Activated naive CD8-positive, alpha-beta T cell treated with anti-CD3 and anti-CD28 coated beads, Interleukin-2, amount 50 U/mL, for 24 hours (primary cell): ENCODE results near the gene DENND2C.

Experiments used
- ATAC-seq: fragments of 150-1000 bp; cut with Tn5 transposase; one replicate; pipeline ENCODE4 v1.10.0; 2021
- DNase-seq: peaks from one replicate; pipeline ENCODE4 v3.0.0; 2021
- H3K27ac Mint-ChIP-seq: one replicate; pipeline ENCODE4 v1.8.0; 2021; ENCODE audit warnings: mild to moderate bottlenecking, mixed read lengths
- H3K27me3 Mint-ChIP-seq: one replicate; pipeline ENCODE4 v1.8.0; 2021; ENCODE audit warnings: mixed read lengths
- H3K36me3 Mint-ChIP-seq: one replicate; pipeline ENCODE4 v1.8.0; 2021; ENCODE audit warnings: low read depth, mixed read lengths
- H3K4me1 Mint-ChIP-seq: one replicate; pipeline ENCODE4 v1.8.0; 2021; ENCODE audit warnings: mixed read lengths
- H3K4me3 Mint-ChIP-seq: one replicate; pipeline ENCODE4 v1.8.0; 2021; ENCODE audit warnings: mild to moderate bottlenecking, moderate library complexity, mixed read lengths
- H3K9me3 Mint-ChIP-seq: one replicate; pipeline ENCODE4 v1.8.0; 2021; ENCODE audit warnings: mixed read lengths

DENND2C gene

DNA sequence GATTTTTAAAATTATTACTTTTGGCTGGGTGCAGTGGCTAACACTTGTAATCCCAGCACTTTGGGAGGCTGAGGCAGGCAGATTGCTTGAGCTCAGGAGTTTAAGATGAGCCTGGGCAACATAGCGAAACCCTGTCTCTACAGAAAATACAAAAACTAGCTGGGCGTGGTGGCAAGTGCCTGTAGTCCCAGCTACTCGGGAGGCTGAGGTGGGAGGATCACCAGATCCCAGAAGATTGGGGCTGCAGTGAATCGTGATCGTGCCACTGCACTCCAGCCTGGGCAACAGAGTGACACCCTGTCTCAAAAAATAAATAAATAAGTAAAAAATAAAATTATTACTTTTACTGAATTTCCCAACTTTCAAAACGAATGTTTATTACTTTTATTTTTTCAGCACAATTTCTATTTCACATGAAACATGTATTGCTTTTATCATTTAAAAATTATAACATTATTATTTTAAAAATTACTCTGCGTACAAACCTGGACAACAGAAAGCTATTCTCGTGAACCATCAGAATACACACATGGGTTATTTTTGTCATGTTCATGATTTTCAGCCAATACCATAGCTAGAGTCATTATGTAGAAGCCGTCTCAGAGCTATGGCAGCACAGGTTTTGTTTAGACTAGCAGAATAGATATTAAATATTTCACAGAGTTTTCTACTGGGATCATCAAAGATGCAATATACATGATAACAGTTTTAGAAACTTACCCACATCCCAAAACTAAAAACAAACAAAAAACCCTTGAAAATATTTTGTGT lies 24.9 kb upstream of the DENND2C start:
- H3K27me3 Mint-ChIP-seq = peaks cover 10% of the 10 kb centered on the region

DNA sequence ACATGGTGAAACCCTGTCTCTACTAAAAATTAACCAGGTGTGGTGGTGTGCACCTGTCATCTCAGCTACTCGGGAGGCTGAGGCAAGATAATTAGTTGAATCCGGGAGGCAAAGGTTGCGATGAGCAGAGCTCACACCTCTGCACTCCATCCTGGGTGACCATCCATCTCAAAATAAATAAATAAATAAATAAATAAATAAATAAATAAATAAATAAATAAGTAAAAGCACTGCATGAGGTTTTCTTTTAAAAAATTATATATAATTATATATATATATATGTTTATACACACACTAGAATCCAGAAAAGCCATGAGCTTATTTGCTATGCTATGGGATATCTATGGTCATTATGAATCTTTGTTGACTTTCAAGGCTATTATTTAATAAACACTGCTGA lies 23.1 kb upstream of the DENND2C start:
- Mint-ChIP-seq H3K27ac (no peak overlapping the region), H3K4me3 (no peak overlapping the region), H3K9me3 (no peaks in the 10 kb centered on the region), H3K27me3 (peaks cover 13% of the 10 kb centered on the region), H3K36me3 (no peaks in the 10 kb centered on the region), H3K4me1 (no peaks in the 10 kb centered on the region)
- ATAC-seq (no peak), DNase-seq (no peak)

More for the DNA sequence above, 24.9 kb upstream of the DENND2C start:
- DNase-seq = no peak
- Mint-ChIP-seq H3K9me3 (no peaks in the 10 kb centered on the region), H3K36me3 (no peaks in the 10 kb centered on the region), H3K4me1 (no peaks in the 10 kb centered on the region), H3K27ac (no peak overlapping the region), H3K4me3 (no peak overlapping the region)
- ATAC-seq = no peak

DNA sequence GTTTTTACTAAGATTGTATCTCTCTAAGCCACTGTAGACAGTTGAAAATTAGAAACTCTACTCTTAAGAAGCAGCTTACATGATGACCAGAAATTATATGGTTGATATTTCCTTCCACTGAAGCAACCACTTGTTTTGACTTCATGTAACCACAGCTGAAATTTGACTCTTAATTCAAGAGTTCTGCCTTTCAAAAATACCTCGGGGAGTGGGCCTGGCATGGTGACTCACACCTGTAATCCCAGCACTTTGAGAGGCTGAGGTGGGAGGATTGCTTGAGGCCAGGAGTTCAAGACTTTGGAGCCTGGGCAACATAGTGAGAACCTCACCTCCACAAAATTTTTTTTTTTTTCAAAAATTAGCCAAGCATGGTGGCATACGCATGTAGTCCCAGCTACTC lies 21.2 kb upstream of the DENND2C start:
- Mint-ChIP-seq H3K27me3 (peaks cover 20% of the 10 kb centered on the region), H3K27ac (no peak overlapping the region), H3K36me3 (no peaks in the 10 kb centered on the region), H3K4me3 (no peak overlapping the region), H3K4me1 (no peaks in the 10 kb centered on the region), H3K9me3 (no peaks in the 10 kb centered on the region)
- DNase-seq (no peak), ATAC-seq (no peak)

DNA sequence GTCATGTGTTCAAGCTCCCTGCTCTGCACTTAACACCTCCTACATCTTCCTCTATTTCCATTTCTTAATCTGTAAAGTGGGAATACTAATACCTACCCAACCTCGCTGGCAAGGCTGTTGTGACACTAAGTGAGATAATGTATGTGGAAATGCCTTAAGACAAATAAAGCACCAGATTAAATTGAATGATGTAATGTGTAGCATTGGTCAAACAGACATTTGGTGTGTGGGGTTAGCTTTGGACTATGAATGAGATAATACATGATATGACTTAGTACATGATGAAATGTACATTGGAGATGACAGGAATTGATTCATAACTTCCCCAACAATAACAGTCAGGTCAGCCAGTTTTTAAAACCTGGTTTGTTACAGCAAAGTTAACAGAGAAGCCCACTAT lies 20.3 kb upstream of the DENND2C start:
- Mint-ChIP-seq H3K27ac (no peak overlapping the region), H3K4me3 (no peak overlapping the region), H3K36me3 (no peaks in the 10 kb centered on the region), H3K27me3 (peaks cover 14% of the 10 kb centered on the region), H3K9me3 (no peaks in the 10 kb centered on the region), H3K4me1 (no peaks in the 10 kb centered on the region)
- DNase-seq = no peak
- no peak for ATAC-seq

DNA sequence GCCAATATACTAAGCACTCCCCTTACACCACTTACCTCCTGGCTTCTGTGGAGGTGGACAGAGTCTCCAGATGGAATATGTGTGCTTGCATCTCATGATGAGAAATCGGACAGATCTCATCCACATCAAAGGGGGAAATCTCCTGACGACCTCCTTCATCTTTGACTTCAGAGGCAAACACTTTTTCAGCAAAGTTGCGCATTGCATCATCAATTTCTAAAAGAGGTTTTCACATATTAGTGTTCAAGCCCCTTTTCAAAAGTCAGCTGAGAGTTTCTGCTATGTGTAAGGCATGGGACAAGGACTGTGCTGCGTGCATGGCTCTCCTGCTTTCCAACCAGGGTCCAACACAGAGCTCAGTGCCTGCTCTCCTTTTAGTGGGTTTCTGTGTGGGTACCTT lies 18.7 kb upstream of the DENND2C start:
- no peak overlapping the region for H3K4me3 Mint-ChIP-seq
- ATAC-seq = no peak
- no peaks in the 10 kb centered on the region for H3K36me3 Mint-ChIP-seq
- no peak overlapping the region for H3K27ac Mint-ChIP-seq
- no peaks in the 10 kb centered on the region for H3K9me3 Mint-ChIP-seq
- peaks cover 21% of the 10 kb centered on the region for H3K27me3 Mint-ChIP-seq
- H3K4me1 Mint-ChIP-seq = no peaks in the 10 kb centered on the region
- DNase-seq = no peak

DNA sequence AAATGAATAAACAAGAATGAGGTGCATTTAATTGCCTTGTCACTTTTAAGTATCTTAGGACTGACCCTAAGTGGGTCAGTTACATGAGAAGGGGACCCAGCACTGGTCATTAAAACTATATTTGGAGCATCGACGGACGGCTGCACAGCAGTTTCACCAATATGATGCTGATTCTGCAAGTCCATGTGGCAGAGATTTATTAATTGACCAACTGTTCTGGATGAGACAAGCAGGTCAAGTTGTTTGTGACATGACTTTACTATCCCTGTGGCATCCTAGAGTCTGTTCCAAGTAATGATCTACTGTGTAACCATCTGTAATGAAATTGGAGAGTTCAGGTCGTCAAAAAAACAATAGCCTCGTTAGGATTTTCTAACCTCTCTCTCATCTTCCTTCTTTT lies 16.0 kb upstream of the DENND2C start:
- Mint-ChIP-seq H3K9me3 (no peaks in the 10 kb centered on the region), H3K4me3 (no peak overlapping the region), H3K4me1 (no peaks in the 10 kb centered on the region), H3K36me3 (no peaks in the 10 kb centered on the region), H3K27ac (no peak overlapping the region), H3K27me3 (peaks cover 25% of the 10 kb centered on the region)
- ATAC-seq (no peak), DNase-seq (no peak)

DNA sequence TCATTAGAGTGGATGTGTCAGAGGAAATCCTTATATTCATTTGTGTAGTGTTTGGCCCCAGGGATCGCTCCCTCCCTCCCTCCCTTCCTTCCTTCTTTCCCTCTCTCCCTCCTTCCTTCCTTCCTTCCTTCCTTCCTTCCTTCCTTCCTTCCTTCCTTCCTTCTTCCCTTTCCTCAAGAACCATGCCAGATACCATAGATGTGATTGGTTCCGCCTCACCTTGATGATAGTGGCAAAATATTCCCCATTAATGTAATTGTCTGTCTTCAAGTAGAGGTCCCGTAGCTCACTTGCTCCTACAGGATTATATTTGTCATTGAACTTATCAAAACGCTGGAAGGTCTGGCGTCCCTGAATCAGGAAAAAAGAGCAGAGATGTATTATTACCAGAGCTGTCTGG lies 7.8 kb upstream of the DENND2C start:
- Mint-ChIP-seq H3K36me3 (no peaks in the 10 kb centered on the region), H3K9me3 (no peaks in the 10 kb centered on the region), H3K4me3 (no peak overlapping the region), H3K27ac (no peak overlapping the region), H3K4me1 (no peaks in the 10 kb centered on the region), H3K27me3 (peaks cover 26% of the 10 kb centered on the region)
- ATAC-seq = no peak
- DNase-seq = no peak

DNA sequence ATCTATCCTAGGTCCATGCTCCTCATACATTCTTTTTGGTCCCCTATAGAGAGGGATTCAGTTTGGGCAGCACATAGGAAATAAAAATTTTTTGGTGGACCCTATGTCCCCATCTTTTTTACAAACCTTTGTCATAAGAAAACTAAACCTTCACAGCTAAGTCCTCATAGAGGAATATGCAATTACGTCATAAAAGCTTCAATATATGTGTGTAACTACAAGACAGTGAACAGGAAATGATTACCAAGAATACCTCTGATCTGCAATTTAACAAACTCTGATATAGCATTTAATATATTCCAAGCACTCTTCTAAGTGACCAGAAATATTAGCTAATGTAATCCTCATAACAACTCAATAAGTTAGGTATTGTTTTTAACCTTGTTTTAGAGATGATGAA lies 6.3 kb upstream of the DENND2C start:
- no peaks in the 10 kb centered on the region for H3K9me3 Mint-ChIP-seq
- no peak for ATAC-seq

DNA sequence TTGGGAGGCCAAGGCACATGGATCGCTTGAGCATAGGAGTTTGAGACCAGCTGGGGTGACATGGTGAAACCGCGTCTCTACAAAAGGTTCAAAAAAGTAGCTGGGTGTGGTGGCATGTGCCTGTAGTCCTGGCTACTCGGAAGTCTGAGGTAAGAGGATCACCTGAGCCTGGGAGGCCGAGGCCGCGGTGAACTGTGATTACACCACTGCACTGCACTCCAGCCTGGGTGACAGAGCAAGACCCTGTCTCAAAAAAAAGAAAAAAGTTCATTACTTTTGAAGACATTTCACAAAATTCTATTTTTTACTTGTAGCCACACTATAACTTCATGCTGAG lies 2.1 kb upstream of the DENND2C start:
- ATAC-seq = no peak

More for the DNA sequence above, 6.3 kb upstream of the DENND2C start:
- H3K36me3 Mint-ChIP-seq = no peaks in the 10 kb centered on the region
- no peak for DNase-seq
- H3K27ac Mint-ChIP-seq = no peak overlapping the region
- no peak overlapping the region for H3K4me3 Mint-ChIP-seq
- H3K27me3 Mint-ChIP-seq = peaks cover 26% of the 10 kb centered on the region
- H3K4me1 Mint-ChIP-seq = no peaks in the 10 kb centered on the region

DNA sequence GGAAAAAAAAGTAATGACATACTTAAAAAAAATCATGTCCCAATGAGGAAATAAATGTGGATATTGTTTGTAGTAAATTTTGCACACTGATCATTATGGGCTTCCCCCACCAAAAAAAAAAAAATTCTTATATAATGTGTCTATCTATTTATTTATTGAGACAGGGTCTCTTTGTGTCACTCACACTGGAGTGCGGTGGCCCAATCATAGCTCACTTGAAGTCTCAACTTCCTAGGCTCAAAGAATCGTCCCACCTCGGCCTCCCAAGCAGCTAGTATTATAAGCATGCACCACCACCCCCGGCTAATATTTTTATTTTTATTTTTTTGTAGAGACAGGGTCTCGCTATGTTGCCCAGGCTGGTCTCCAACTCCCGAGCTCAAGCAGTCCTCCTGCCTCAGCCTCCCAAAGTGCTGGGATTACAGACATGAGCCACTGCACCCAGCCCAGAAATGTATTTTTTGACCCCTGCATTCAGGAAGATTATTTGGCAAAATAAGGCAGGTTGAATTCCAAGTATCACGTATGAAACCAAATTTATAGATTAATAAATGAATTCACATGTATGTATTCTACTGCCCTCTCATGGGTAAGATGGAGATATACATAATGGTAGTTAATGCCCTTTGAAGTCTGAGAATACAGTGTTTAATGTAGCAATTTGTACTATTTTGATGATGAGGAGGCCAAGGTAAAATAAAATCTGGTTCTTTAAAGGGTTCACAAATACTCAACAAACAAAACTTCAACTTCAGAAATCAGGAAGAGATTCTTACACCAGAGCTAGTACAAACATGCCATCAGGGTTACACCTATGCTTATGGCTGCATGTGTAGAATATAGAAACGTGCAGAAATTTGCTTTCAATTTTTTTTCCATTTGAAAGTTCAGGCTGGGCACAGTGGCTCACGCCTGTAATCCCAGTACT lies 1.4 kb upstream of the DENND2C start:
- H3K4me3 Mint-ChIP-seq = peak overlapping the region; percentile 16
- no peaks in the 10 kb centered on the region for H3K9me3 Mint-ChIP-seq
- DNase-seq (no peak), ATAC-seq (no peak)
- no peak overlapping the region for H3K27ac Mint-ChIP-seq
- H3K27me3 Mint-ChIP-seq = peaks cover 7% of the 10 kb centered on the region
- H3K36me3 Mint-ChIP-seq = no peaks in the 10 kb centered on the region
- peaks cover 9% of the 10 kb centered on the region for H3K4me1 Mint-ChIP-seq

More for the DNA sequence above, 2.1 kb upstream of the DENND2C start:
- Mint-ChIP-seq H3K36me3 (no peaks in the 10 kb centered on the region), H3K9me3 (no peaks in the 10 kb centered on the region), H3K4me1 (peaks cover 9% of the 10 kb centered on the region), H3K4me3 (no peak overlapping the region), H3K27me3 (peaks cover 9% of the 10 kb centered on the region), H3K27ac (no peak overlapping the region)
- DNase-seq = no peak

DNA sequence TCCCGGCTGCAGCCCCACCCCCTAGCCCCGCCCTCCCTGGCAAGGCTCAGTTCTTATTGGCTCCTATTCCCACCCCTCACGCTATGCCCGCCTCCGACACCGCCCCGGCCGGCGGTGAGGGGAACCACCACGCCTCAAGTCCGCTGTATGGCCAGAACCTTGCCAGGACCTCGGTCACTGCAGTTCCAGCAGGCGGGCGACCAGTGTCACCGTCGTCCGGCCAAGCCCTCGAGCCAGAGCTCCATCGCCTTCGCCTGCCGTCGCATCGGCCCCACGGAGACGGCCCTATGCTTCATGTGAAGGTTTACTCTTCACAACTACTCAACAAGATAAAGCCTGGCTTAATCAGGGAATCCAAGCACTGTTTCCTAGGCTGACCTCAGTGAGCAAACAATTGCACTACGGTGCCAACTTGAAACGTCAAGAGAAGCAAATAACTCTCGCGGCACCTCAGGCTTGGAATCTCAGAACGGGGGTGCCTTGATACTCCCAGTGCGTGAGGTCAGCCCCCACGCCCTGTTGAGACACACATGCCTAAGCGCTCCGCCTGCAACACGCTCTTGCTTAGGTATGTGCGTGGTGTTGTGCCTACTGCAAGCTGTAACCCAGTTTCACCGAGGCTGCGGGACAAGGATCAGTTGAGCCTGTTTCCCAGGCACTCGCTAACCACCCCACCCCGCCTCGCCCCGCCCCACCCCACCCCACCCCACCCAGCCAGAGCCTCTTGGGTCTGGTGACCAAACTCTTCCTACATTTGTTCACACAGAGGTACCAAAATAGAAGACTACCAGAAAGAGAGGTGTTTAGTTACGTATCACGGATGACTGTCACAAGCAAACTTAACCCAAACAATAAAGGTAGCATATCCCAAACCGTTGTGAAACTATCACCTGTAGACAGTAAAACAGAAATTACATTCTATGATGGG lies 498 bp upstream of the DENND2C start:
- H3K4me1 Mint-ChIP-seq = peaks cover 9% of the 10 kb centered on the region
- H3K4me3 Mint-ChIP-seq = peak overlapping the region; percentile 81
- no peaks in the 10 kb centered on the region for H3K36me3 Mint-ChIP-seq
- ATAC-seq (peak; percentile 99), DNase-seq (peak; percentile 86)
- no peaks in the 10 kb centered on the region for H3K9me3 Mint-ChIP-seq
- H3K27ac Mint-ChIP-seq = no peak overlapping the region
- peaks cover 5% of the 10 kb centered on the region for H3K27me3 Mint-ChIP-seq

DNA sequence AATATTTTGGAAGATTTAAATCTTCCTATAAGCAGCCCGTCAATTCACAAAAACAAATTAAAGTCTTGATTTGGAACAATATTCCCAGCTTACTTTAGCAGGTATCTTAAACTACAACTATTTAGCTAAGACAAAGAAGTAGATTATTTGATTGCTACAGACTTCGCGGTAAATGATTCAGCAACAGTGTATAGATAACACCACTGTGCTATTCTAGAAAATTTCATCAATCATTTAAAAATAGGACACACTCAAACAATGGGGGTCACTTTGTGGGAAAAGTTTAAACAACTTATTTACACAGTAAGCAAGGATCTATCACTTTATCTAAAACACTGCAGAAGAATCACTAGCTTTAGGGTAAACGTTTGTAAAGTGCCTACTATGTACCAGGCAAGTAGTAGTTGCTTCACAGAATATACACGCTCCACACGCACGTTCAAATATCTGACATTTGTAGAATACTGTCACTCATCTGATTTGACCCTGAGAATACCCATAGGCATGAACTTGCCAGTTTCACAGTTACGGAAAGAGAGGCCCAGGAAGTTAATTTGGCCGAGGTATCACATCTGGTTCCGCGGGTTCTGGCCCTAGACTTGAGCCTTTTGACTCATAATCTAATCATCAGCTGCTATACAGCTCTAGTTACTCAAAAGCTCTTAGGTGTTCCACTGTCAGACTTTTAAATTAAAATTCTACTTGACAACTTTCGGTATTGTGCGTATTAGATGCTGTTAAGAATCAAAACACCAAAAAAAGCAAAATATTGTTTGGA lies 876 bp downstream of the DENND2C start:
- H3K4me3 Mint-ChIP-seq = peak overlapping the region; percentile 81
- H3K4me1 Mint-ChIP-seq = peaks cover 9% of the 10 kb centered on the region
- peaks cover 5% of the 10 kb centered on the region for H3K27me3 Mint-ChIP-seq
- H3K36me3 Mint-ChIP-seq = no peaks in the 10 kb centered on the region
- no peak for DNase-seq
- no peak overlapping the region for H3K27ac Mint-ChIP-seq
- H3K9me3 Mint-ChIP-seq = no peaks in the 10 kb centered on the region
- ATAC-seq = no peak

DNA sequence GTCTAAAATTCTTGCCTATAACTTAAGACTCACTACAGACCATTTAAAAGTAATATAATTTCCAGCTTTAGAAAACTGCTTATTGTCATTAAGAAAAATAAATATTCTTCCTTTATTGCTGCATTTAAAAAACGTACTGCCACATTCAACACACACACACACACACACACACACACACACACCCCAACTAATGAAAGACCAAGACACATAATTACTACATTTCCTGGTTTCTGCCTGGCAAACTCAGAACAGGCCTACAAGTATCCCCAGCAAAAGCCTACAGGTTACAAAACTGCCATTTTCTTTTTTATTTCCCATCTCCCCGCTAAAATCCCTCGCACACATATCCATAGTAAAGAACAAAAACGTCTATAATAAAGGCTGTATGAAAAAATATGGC lies 1.5 kb downstream of the DENND2C start:
- Mint-ChIP-seq H3K27ac (no peak overlapping the region), H3K27me3 (peaks cover 5% of the 10 kb centered on the region), H3K9me3 (no peaks in the 10 kb centered on the region), H3K4me3 (no peak overlapping the region), H3K4me1 (peaks cover 9% of the 10 kb centered on the region), H3K36me3 (no peaks in the 10 kb centered on the region)
- ATAC-seq (no peak), DNase-seq (no peak)

DNA sequence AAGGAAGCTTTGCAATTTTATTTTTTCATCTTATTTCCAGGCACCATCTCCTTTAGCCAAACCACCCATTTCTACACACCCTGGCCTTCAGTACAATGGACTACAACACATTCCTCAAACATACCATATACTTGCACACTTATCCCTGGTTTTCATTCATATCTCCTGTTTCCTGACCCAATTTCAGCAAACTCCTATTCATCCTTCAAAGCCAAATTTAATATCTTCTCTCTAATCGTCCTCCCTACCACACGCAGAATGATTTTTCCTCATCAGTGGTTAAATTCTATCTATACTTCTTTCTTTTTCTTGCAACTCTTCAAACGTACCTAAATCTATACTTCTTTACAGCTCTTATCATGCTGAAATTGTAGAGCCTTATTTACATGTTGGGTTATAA lies 2.9 kb downstream of the DENND2C start:
- no peaks in the 10 kb centered on the region for H3K36me3 Mint-ChIP-seq
- H3K4me3 Mint-ChIP-seq = no peak overlapping the region
- no peaks in the 10 kb centered on the region for H3K9me3 Mint-ChIP-seq
- H3K27ac Mint-ChIP-seq = no peak overlapping the region
- no peak for ATAC-seq
- DNase-seq = no peak
- peaks cover 9% of the 10 kb centered on the region for H3K4me1 Mint-ChIP-seq
- H3K27me3 Mint-ChIP-seq = peaks cover 8% of the 10 kb centered on the region
